ENCODE data around the gene IFTAP.
"Not testable (repeated sequence)": the region's sequence is repeated elsewhere in the genome, so short reads cannot be mapped to it uniquely, and the experiment has no call there.

IFTAP gene

GRCh38 chr11:36657610-36658267 lies 63.4 kb downstream of the IFTAP start:
- DNase-seq, result peak; percentile 11

GRCh38 chr11:36661359-36661758 lies 67.1 kb downstream of the IFTAP start:
- not testable (repeated sequence) for DNase-seq

GRCh38 chr11:36672815-36673450 lies 78.6 kb downstream of the IFTAP start:
- peak; percentile 64 for DNase-seq

- not testable (repeated sequence) for DNase-seq
Observed at GRCh38 chr11:36679547-36679946, 85.2 kb downstream of the IFTAP start.

- no peak for DNase-seq
Observed at GRCh38 chr11:36683818-36684217, 89.5 kb downstream of the IFTAP start.

- no peak for DNase-seq
Observed at GRCh38 chr11:36684840-36685801, 90.8 kb downstream of the IFTAP start.

- DNase-seq, result no peak
Observed at GRCh38 chr11:36688132-36688531, 93.8 kb downstream of the IFTAP start.

- no peak for DNase-seq
Observed at GRCh38 chr11:36688571-36689291, 94.4 kb downstream of the IFTAP start.

- no peak for DNase-seq
Observed at GRCh38 chr11:36689442-36689841, 95.1 kb downstream of the IFTAP start.

GRCh38 chr11:36692704-36693103 lies 98.4 kb downstream of the IFTAP start:
- no peak for DNase-seq

GRCh38 chr11:36693139-36693843 lies 99.0 kb downstream of the IFTAP start:
- DNase-seq, result peak; percentile 40

GRCh38 chr11:36695111-36695510 lies 100.8 kb downstream of the IFTAP start:
- DNase-seq, result no peak

GRCh38 chr11:36695571-36695970 lies 101.3 kb downstream of the IFTAP start:
- DNase-seq, result no peak

GRCh38 chr11:36696550-36696949 lies 102.2 kb downstream of the IFTAP start:
- no peak for DNase-seq

GRCh38 chr11:36699271-36699670 lies 105.0 kb downstream of the IFTAP start:
- DNase-seq, result no peak

- no peak for DNase-seq
Observed at GRCh38 chr11:36700246-36700645, 105.9 kb downstream of the IFTAP start.

- DNase-seq, result peak; percentile 74
Observed at GRCh38 chr11:36702330-36703054, 108.2 kb downstream of the IFTAP start.

- no peak for DNase-seq
Observed at GRCh38 chr11:36703055-36703404, 108.7 kb downstream of the IFTAP start.

Data from OCI-M1 (cell line).